ENCODE data around the gene STK38.

DNA sequence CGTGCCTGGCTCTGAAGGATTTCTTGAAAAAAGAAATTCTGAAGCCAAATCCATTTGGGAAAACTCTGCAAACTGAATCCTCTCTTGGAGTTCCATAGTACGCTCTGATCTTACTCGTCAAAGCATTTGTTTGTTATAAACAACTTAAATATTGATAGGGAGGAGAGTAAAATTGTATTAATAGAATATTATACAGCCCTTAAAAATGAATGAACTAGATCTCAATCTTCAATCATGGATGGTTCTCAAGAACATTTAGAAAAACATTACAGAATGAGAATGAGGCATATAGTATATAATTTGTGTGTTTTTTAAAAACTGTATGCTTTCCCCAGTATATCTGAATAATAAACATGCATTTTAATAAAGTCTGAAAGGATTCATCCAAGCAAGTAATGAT is 79.7 kb downstream of the STK38 start:
- TF ChIP-seq, protein P1, sequence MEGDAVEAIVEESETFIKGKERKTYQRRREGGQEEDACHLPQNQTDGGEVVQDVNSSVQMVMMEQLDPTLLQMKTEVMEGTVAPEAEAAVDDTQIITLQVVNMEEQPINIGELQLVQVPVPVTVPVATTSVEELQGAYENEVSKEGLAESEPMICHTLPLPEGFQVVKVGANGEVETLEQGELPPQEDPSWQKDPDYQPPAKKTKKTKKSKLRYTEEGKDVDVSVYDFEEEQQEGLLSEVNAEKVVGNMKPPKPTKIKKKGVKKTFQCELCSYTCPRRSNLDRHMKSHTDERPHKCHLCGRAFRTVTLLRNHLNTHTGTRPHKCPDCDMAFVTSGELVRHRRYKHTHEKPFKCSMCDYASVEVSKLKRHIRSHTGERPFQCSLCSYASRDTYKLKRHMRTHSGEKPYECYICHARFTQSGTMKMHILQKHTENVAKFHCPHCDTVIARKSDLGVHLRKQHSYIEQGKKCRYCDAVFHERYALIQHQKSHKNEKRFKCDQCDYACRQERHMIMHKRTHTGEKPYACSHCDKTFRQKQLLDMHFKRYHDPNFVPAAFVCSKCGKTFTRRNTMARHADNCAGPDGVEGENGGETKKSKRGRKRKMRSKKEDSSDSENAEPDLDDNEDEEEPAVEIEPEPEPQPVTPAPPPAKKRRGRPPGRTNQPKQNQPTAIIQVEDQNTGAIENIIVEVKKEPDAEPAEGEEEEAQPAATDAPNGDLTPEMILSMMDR (IDR thresholded peaks at IDR 0.05): no peak
- TF ChIP-seq EZH2 (IDR thresholded peaks at IDR 0.05; ENCODE audit: borderline replicate concordance, insufficient read depth, low read depth, low read length, poor library complexity, severe bottlenecking): no peak

Data from B cell (primary cell).